H1 (cell line): ENCODE measurements around the gene BUB1B. TPM values are rescaled to one million over a fixed set of nuclear protein-coding genes. Genes with fewer than 3 reads are reported as not detected.
A peak's percentile ranks its signal among the peaks of the same experiment; 100 is the strongest.

Source experiments
- CTCF ChIA-PET: fragments of 300-600 bp; sonication (Branson Sonifier 250); formaldehyde crosslinking; loops from one replicate; lab custom pipeline; 2021; ENCODE audit not compliant: partially characterized antibody; lab: Charles Lee
- POLR2A ChIA-PET: fragments of 300-600 bp; sonication (Branson Sonifier 250); formaldehyde crosslinking; loops from one replicate; lab custom pipeline; 2021; ENCODE audit warnings: inconsistent platforms; ENCODE audit not compliant: partially characterized antibody; lab: Charles Lee
- DNase-seq, 2 experiments: peaks; one replicate each; pipeline versions ENCODE4 v3.0.0 to v3.0.0-alpha.2; 2010 to 2022; ENCODE audit warnings: low spot score in 2 of 2, low read depth in 1 of 2, mixed read lengths in 1 of 2
- FAIRE-seq: peaks from 2 replicates; lab custom pipeline; 2011; peaks lifted over from hg19 to GRCh38; lab: Jason Lieb, UNC
- H2AFZ ChIP-seq: 2 replicates; pipeline ENCODE4 v1.8.1; 2012; ENCODE audit warnings: low read length, inconsistent platforms
- H2AK5ac ChIP-seq: 2 replicates; pipeline ENCODE4 v1.6.1; 2013; ENCODE audit warnings: low read depth, low read length
- H2BK120ac ChIP-seq: replicated peaks from 2 replicates; pipeline ENCODE3; 2013; ENCODE audit warnings: low read depth, low read length, inconsistent platforms
- H2BK12ac ChIP-seq: 2 replicates; pipeline ENCODE4 v1.6.1; 2013; ENCODE audit warnings: low read depth, low read length
- H2BK15ac ChIP-seq: 2 replicates; pipeline ENCODE4 v1.6.1; 2013; ENCODE audit warnings: low read length
- H2BK20ac ChIP-seq: 2 replicates; pipeline ENCODE4 v1.6.1; 2013; ENCODE audit warnings: low read length
- H2BK5ac ChIP-seq: 2 replicates; pipeline ENCODE4 v1.6.1; 2013; ENCODE audit warnings: low read depth, low read length
- H3K14ac ChIP-seq: 2 replicates; pipeline ENCODE4 v1.6.1; 2013; ENCODE audit warnings: inconsistent platforms; ENCODE audit not compliant: insufficient read length
- H3K18ac ChIP-seq: 2 replicates; pipeline ENCODE4 v1.6.1; 2013; ENCODE audit warnings: low read length; ENCODE audit errors: extremely low read depth
- H3K23ac ChIP-seq: 2 replicates; pipeline ENCODE4 v1.6.1; 2013; ENCODE audit warnings: inconsistent platforms; ENCODE audit not compliant: insufficient read length
- H3K23me2 ChIP-seq: 2 replicates; pipeline ENCODE4 v1.6.1; 2013; ENCODE audit warnings: low read depth, low read length
- H3K27ac ChIP-seq: 2 replicates; pipeline ENCODE4 v1.6.1; 2011; ENCODE audit warnings: low read depth, low read length, inconsistent platforms
- H3K27me3 ChIP-seq, 4 experiments: replicated peaks in 1 of 4; 1 replicate in 1 of 4; 2 replicates in 3 of 4; pipeline versions ENCODE4 v1.6.1 to v1.8.1; 2011 to 2013; ENCODE audit warnings: low read length in 3 of 4, mild to moderate bottlenecking in 3 of 4, inconsistent platforms in 2 of 4, mixed read lengths in 2 of 4, moderate library complexity in 1 of 4; ENCODE audit not compliant: control insufficient read depth in 3 of 4, insufficient read depth in 3 of 4; ENCODE audit errors: extremely low read depth in 1 of 4
- H3K36me3 ChIP-seq, 4 experiments: 2 replicates each; pipeline versions ENCODE4 v1.6.1 to v1.8.1; 2011 to 2013; ENCODE audit warnings: mild to moderate bottlenecking in 4 of 4, low read length in 3 of 4, moderate library complexity in 2 of 4, control low read depth in 1 of 4, inconsistent platforms in 1 of 4; ENCODE audit not compliant: insufficient read depth in 4 of 4, control insufficient read depth in 2 of 4
- H3K4ac ChIP-seq: replicated peaks from 2 replicates; pipeline ENCODE3; 2013; ENCODE audit warnings: low read length, low read depth, mixed read lengths, inconsistent platforms; ENCODE audit not compliant: insufficient read length
- H3K4me1 ChIP-seq, 4 experiments: replicated peaks in 1 of 4; 1 replicate in 1 of 4; 2 replicates in 3 of 4; pipeline versions ENCODE4 v1.6.1 to v1.8.1; 2011 to 2013; ENCODE audit warnings: low read length in 3 of 4, inconsistent platforms in 2 of 4, mixed read lengths in 1 of 4; ENCODE audit not compliant: insufficient read depth in 4 of 4, control insufficient read depth in 3 of 4
- H3K4me2 ChIP-seq, 2 experiments: 2 replicates each; pipeline versions ENCODE4 v1.6.1 to v1.8.1; 2011 to 2013; ENCODE audit warnings: low read depth in 2 of 2, low read length in 2 of 2, control low read depth in 1 of 2, inconsistent platforms in 1 of 2, mild to moderate bottlenecking in 1 of 2; ENCODE audit not compliant: insufficient read depth in 1 of 2
- H3K4me3 ChIP-seq, 4 experiments: fragments of 200-600, 300-600 bp in 1 of 4; sonication (generic), shearing (Covaris generic), sonication (Bioruptor Twin) in 1 of 4; 2 replicates each; pipeline versions ENCODE4 v1.5.1 to v1.8.1; 2011 to 2016; ENCODE audit warnings: low read length in 4 of 4, low read depth in 3 of 4, control low read depth in 2 of 4, inconsistent platforms in 2 of 4, mild to moderate bottlenecking in 2 of 4, mixed read lengths in 1 of 4, moderate library complexity in 1 of 4; ENCODE audit not compliant: insufficient read depth in 2 of 4; ENCODE audit errors: extremely low read depth in 1 of 4
- H3K56ac ChIP-seq: replicated peaks from 2 replicates; pipeline ENCODE3; 2013; ENCODE audit warnings: low read depth, mild to moderate bottlenecking, mixed read lengths, low read length, inconsistent platforms; ENCODE audit not compliant: insufficient read length
- H3K79me1 ChIP-seq: 2 replicates; pipeline ENCODE4 v1.6.1; 2013; ENCODE audit warnings: low read depth, low read length, control low read depth
- H3K79me2 ChIP-seq, 2 experiments: 2 replicates each; pipeline versions ENCODE4 v1.6.1 to v1.8.1; 2012 to 2013; ENCODE audit warnings: low read length in 2 of 2, mild to moderate bottlenecking in 2 of 2, inconsistent platforms in 1 of 2; ENCODE audit not compliant: insufficient read depth in 2 of 2, control insufficient read depth in 1 of 2
- H3K9ac ChIP-seq, 4 experiments: replicated peaks in 1 of 4; 1 replicate in 1 of 4; 2 replicates in 3 of 4; pipeline versions ENCODE4 v1.6.1 to v1.8.1; 2011 to 2013; ENCODE audit warnings: low read depth in 3 of 4, low read length in 3 of 4, control low read depth in 2 of 4, mild to moderate bottlenecking in 2 of 4, moderate library complexity in 2 of 4, inconsistent platforms in 1 of 4; ENCODE audit errors: extremely low read depth in 1 of 4
- H3K9me3 ChIP-seq, 2 experiments: 2 replicates each; pipeline versions ENCODE4 v1.6.1 to v1.8.1; 2012 to 2013; ENCODE audit warnings: mild to moderate bottlenecking in 2 of 2, moderate library complexity in 2 of 2, control low read depth in 1 of 2, inconsistent platforms in 1 of 2, low read depth in 1 of 2, low read length in 1 of 2, mixed read lengths in 1 of 2; ENCODE audit not compliant: insufficient read depth in 2 of 2
- H4K20me1 ChIP-seq, 2 experiments: replicated peaks in 1 of 2; 2 replicates each; pipeline versions ENCODE3 to v1.8.1; 2011 to 2013; ENCODE audit warnings: inconsistent platforms in 2 of 2, low read length in 2 of 2, mild to moderate bottlenecking in 1 of 2; ENCODE audit not compliant: insufficient read depth in 2 of 2, control insufficient read depth in 1 of 2
- H4K5ac ChIP-seq: 2 replicates; pipeline ENCODE4 v1.6.1; 2013; ENCODE audit warnings: low read length, low read depth, mixed read lengths, inconsistent platforms; ENCODE audit not compliant: insufficient read length
- H4K8ac ChIP-seq: 2 replicates; pipeline ENCODE4 v1.8.0; 2013; ENCODE audit warnings: mild to moderate bottlenecking, moderate library complexity, low read length, inconsistent platforms; ENCODE audit not compliant: insufficient read depth; ENCODE audit errors: extremely low read depth
- H4K91ac ChIP-seq: replicated peaks from 2 replicates; pipeline ENCODE3; 2013; ENCODE audit warnings: low read length, mixed read lengths, inconsistent platforms; ENCODE audit not compliant: insufficient read length
- EZH2 ChIP-seq: fragments of 200-600 bp; sonication (generic); IDR thresholded peaks from 2 replicates; pipeline ENCODE4 v1.7.1; 2012; ENCODE audit warnings: low read depth, mild to moderate bottlenecking, moderate library complexity, low read length, inconsistent platforms; ENCODE audit not compliant: severe bottlenecking
- HDAC6 ChIP-seq: IDR thresholded peaks from one replicate; pipeline ENCODE4 v1.7.1; 2012; ENCODE audit warnings: low read depth, mild to moderate bottlenecking, inconsistent platforms, low read length, moderate library complexity
- JUND ChIP-seq: IDR thresholded peaks from 2 replicates; pipeline ENCODE4 v1.6.1; 2011; ENCODE audit warnings: mild to moderate bottlenecking, improper control_type of control experiment, low read length
- MAX ChIP-seq: IDR thresholded peaks from 2 replicates; pipeline ENCODE4 v1.6.1; 2012; ENCODE audit warnings: inconsistent platforms
- SRF ChIP-seq: IDR thresholded peaks from 2 replicates; pipeline ENCODE4 v1.6.1; 2011; ENCODE audit warnings: mild to moderate bottlenecking, low read depth, low read length, moderate library complexity
- WGBS, 2 experiments: shearing (Covaris generic) in 1 of 2; methylation state at CpG; one replicate each; pipeline versions ENCODE4 v1.1.6 to v1.1.7; 2013 to 2015; ENCODE audit warnings: low lambda C conversion rate in 2 of 2, mixed read lengths in 2 of 2, inconsistent platforms in 1 of 2, low coverage in 1 of 2, missing lambda C conversion rate in 1 of 2; ENCODE audit not compliant: insufficient replicate concordance in 2 of 2, insufficient coverage in 1 of 2, insufficient read length in 1 of 2; ENCODE audit errors: extremely low coverage in 1 of 2, missing lambda C conversion rate in 1 of 2; 5-methylcytosine and 5-hydroxymethylcytosine counted together
- polyA plus RNA-seq, 7 experiments: library from polyadenylated mRNA; depleted of rRNA in 3 of 7; stranded (reverse) in 5 of 7; unstranded in 2 of 7; fragments of >200 nt in 5 of 7; fragments of 200-250 nt in 2 of 7; gene quantifications; 1 replicate in 5 of 7; 2 replicates in 1 of 7; 4 replicates in 1 of 7; pipeline versions ENCODE4 v1.2.1 to v1.2.3, GENCODE V29; 2011 to 2013; ENCODE audit warnings: missing spikeins in 2 of 7, mixed read lengths in 2 of 7
- total RNA-seq: library from RNA; stranded (reverse); fragmentation: NEBNext Ultra II Directional; extraction: Animal tissue kit (Norgen Biotek cat#: 25700); gene quantifications from 2 replicates; pipeline ENCODE4 v1.2.1, GENCODE V29; 2021

BUB1B gene
- total and polyA plus RNA-seq, 2 of the 8 experiments (the other 6 are each of a cell fraction or from before 2014, with no cell fraction given) = 48.9 to 144 TPM

- Histone ChIP-seq H2AK5ac (no peak overlapping the region), H2BK5ac (no peak overlapping the region), H2BK120ac (no peak overlapping the region), H4K20me1 (no peaks in the 10 kb centered on the region), H3K23me2 (peaks cover 7% of the 10 kb centered on the region; the same call in 1 of the 2 replicates), H4K91ac (no peak overlapping the region), H3K27ac (no peak overlapping the region), H3K18ac (peak overlapping the region; percentile 48; the same call in 1 of the 2 replicates), H2AFZ (peak overlapping the region; percentile 20; the same call in 1 of the 2 replicates), H4K8ac (peak overlapping the region; percentile 87), H3K9me3 (no peaks in the 10 kb centered on the region), H3K9ac (no peak overlapping the region), H3K56ac (no peak overlapping the region), H3K36me3 (no peaks in the 10 kb centered on the region), H2BK20ac (no peak overlapping the region), H3K79me1 (no peaks in the 10 kb centered on the region; the same call in 1 of the 2 replicates), H3K4me3 (peak overlapping the region; percentile 50 to 71 (median 54)), H3K4ac (no peak overlapping the region), H3K14ac (no peak overlapping the region), H3K23ac (no peak overlapping the region), H3K79me2 (no peaks in the 10 kb centered on the region), H3K4me2 (peak overlapping the region; percentile 70 to 93), H4K5ac (no peak overlapping the region), H2BK12ac (peak overlapping the region; percentile 50; the same call in 1 of the 2 replicates), H2BK15ac (peak overlapping the region; percentile 61; the same call in 1 of the 2 replicates), H3K4me1 (peaks cover 0 to 10% (median 7%) of the 10 kb centered on the region in 4 experiments; a peak in 5 of 7 replicates), H3K27me3 (peaks cover 11 to 41% (median 32%) of the 10 kb centered on the region in 4 experiments)
- no peak for FAIRE-seq
- 38% methylated on average over 26 of the region's 27 CpGs; no CpG with 5 or more reads in 1 of the 2 experiments for WGBS, 2 experiments
- DNase-seq = peak in 1 of 2 experiments; percentile 67
- TF ChIP-seq MAX (no peak; the same call in 1 of the 2 replicates), SRF (no peak), HDAC6 (no peak), JUND (no peak), EZH2 (peak; percentile 49)
- POLR2A ChIA-PET = interaction anchor here (0.6 to 6.7 kb wide), 6 partner anchors 12 to 41 kb away, joined by 3 to 47 read pairs (median 4); partner anchors contain the start of gene PAK6
- CTCF ChIA-PET = interaction anchor here (5.2 to 46.3 kb wide), 2 partner anchors 12 to 15 kb away, joined by 39 to 1340 read pairs; partner anchors contain the start of gene PAK6
These were observed 91.2 kb downstream of the BUB1B start for GRCh38 chr15:40252141-40252437.
